Endothelial cell (in vitro differentiated cells): Measurements from ENCODE around the gene SLC2A2. TPM values are rescaled to one million over a fixed set of nuclear protein-coding genes. Genes with fewer than 3 reads are reported as not detected.

Experiments used
- DNase-seq: peaks from one replicate; pipeline ENCODE4 v3.0.0; 2021; ENCODE audit warnings: low spot score
- H3K27ac Mint-ChIP-seq: one replicate; pipeline ENCODE4 v1.8.0; 2021; ENCODE audit warnings: mixed read lengths, inconsistent platforms; ENCODE audit not compliant: unreplicated experiment
- H3K27me3 Mint-ChIP-seq: one replicate; pipeline ENCODE4 v1.8.0; 2021; ENCODE audit warnings: mild to moderate bottlenecking, moderate library complexity, mixed read lengths, inconsistent platforms; ENCODE audit not compliant: unreplicated experiment
- H3K36me3 Mint-ChIP-seq: one replicate; pipeline ENCODE4 v1.8.0; 2021; ENCODE audit warnings: mild to moderate bottlenecking, low read depth, mixed read lengths, inconsistent platforms; ENCODE audit not compliant: unreplicated experiment
- H3K4me1 Mint-ChIP-seq: one replicate; pipeline ENCODE4 v1.8.0; 2021; ENCODE audit warnings: mild to moderate bottlenecking, mixed read lengths, inconsistent platforms; ENCODE audit not compliant: unreplicated experiment
- H3K4me3 Mint-ChIP-seq: one replicate; pipeline ENCODE4 v1.8.0; 2021; ENCODE audit warnings: mild to moderate bottlenecking, mixed read lengths, inconsistent platforms; ENCODE audit not compliant: unreplicated experiment
- H3K9me3 Mint-ChIP-seq: one replicate; pipeline ENCODE4 v1.8.0; 2021; ENCODE audit warnings: mixed read lengths, inconsistent platforms; ENCODE audit not compliant: unreplicated experiment
- CTCF ChIP-seq: fragments of 200-600 bp; sonication (generic); IDR thresholded peaks from one replicate; pipeline ENCODE4 v1.5.0; 2021; ENCODE audit warnings: antibody characterized with exemption; ENCODE audit not compliant: unreplicated experiment
- total RNA-seq: library from RNA; stranded (reverse); fragmentation: NEBNext Ultra II Directional; extraction: Animal tissue kit (Norgen Biotek cat#: 25700); gene quantifications from one replicate; pipeline ENCODE4 v1.2.1, GENCODE V29; 2021; ENCODE audit not compliant: unreplicated experiment

The SLC2A2 gene
- total RNA-seq, 1 donor from 2014 or later, result not detected

GRCh38 chr3:171018156-171018935 is 8.2 kb downstream of the SLC2A2 start:
- Mint-ChIP-seq H3K9me3 (no peaks in the 10 kb centered on the region), H3K27me3 (no peaks in the 10 kb centered on the region), H3K27ac (no peak overlapping the region), H3K4me1 (no peaks in the 10 kb centered on the region), H3K4me3 (no peak overlapping the region), H3K36me3 (no peaks in the 10 kb centered on the region)
- peak; percentile 52 for TF ChIP-seq CTCF
- DNase-seq, result peak; percentile 48

- Mint-ChIP-seq H3K9me3 (no peaks in the 10 kb centered on the region), H3K27ac (no peak overlapping the region), H3K36me3 (no peaks in the 10 kb centered on the region), H3K4me3 (no peak overlapping the region), H3K27me3 (no peaks in the 10 kb centered on the region), H3K4me1 (no peaks in the 10 kb centered on the region)
- DNase-seq, result no peak
- no peak for TF ChIP-seq CTCF
These were observed 12.4 kb downstream of the SLC2A2 start for GRCh38 chr3:171013822-171014748.

GRCh38 chr3:171011873-171012336 is 14.6 kb downstream of the SLC2A2 start:
- no peaks in the 10 kb centered on the region for H3K4me1 Mint-ChIP-seq
- DNase-seq, result no peak

GRCh38 chr3:171011109-171011872 is 15.2 kb downstream of the SLC2A2 start:
- Mint-ChIP-seq H3K27me3 (no peaks in the 10 kb centered on the region), H3K27ac (no peak overlapping the region), H3K4me1 (no peaks in the 10 kb centered on the region), H3K36me3 (no peaks in the 10 kb centered on the region), H3K9me3 (no peaks in the 10 kb centered on the region), H3K4me3 (no peak overlapping the region)
- no peak for DNase-seq
- no peak for TF ChIP-seq CTCF

More at GRCh38 chr3:171011873-171012336, 14.6 kb downstream of the SLC2A2 start:
- no peak for TF ChIP-seq CTCF
- no peaks in the 10 kb centered on the region for H3K27me3 Mint-ChIP-seq
- no peaks in the 10 kb centered on the region for H3K36me3 Mint-ChIP-seq
- H3K9me3 Mint-ChIP-seq, result no peaks in the 10 kb centered on the region
- no peak overlapping the region for H3K4me3 Mint-ChIP-seq
- H3K27ac Mint-ChIP-seq, result no peak overlapping the region
